Liver (tissue), 9 donors: Measurements from ENCODE around the gene MAP2K6. TPM values are rescaled to one million over a fixed set of nuclear protein-coding genes. Genes with fewer than 3 reads are reported as not detected.

ENCODE experiments used
- DNase-seq: peaks from one replicate; pipeline ENCODE4 v3.0.0-alpha.2; 2017; ENCODE audit warnings: low spot score
- H3K27ac ChIP-seq, 2 donors: one replicate each; pipeline ENCODE4 v1.7.0; 2013; ENCODE audit warnings: inconsistent platforms in 2 of 2, low read length in 2 of 2, control low read depth in 1 of 2, low read depth in 1 of 2, mild to moderate bottlenecking in 1 of 2
- H3K27me3 ChIP-seq, 4 donors: one replicate each; pipeline versions ENCODE4 v1.6.1 to v1.7.0; 2013; ENCODE audit warnings: low read length in 3 of 4, inconsistent platforms in 1 of 4, mild to moderate bottlenecking in 1 of 4, moderate library complexity in 1 of 4; ENCODE audit not compliant: control insufficient read depth in 4 of 4, insufficient read depth in 4 of 4
- H3K36me3 ChIP-seq, 4 donors: one replicate each; pipeline versions ENCODE4 v1.6.1 to v1.7.0; 2013; ENCODE audit warnings: low read length in 3 of 4, mild to moderate bottlenecking in 3 of 4, low read depth in 1 of 4, moderate library complexity in 1 of 4; ENCODE audit not compliant: control insufficient read depth in 4 of 4, insufficient read depth in 3 of 4
- H3K4me1 ChIP-seq, 4 donors: one replicate each; pipeline versions ENCODE4 v1.6.1 to v1.7.0; 2013; ENCODE audit warnings: low read length in 3 of 4, mild to moderate bottlenecking in 3 of 4, moderate library complexity in 1 of 4; ENCODE audit not compliant: control insufficient read depth in 4 of 4, insufficient read depth in 4 of 4
- H3K4me3 ChIP-seq, 3 donors: one replicate each; pipeline versions ENCODE4 v1.6.1 to v1.7.0; 2013; ENCODE audit warnings: low read length in 3 of 3, control low read depth in 1 of 3, low read depth in 1 of 3, mild to moderate bottlenecking in 1 of 3
- H3K9ac ChIP-seq, 2 donors: one replicate each; pipeline ENCODE4 v1.7.0; 2013; ENCODE audit warnings: low read length in 2 of 2, mild to moderate bottlenecking in 2 of 2, moderate library complexity in 2 of 2, control low read depth in 1 of 2, low read depth in 1 of 2
- H3K9me3 ChIP-seq, 4 donors: one replicate each; pipeline versions ENCODE4 v1.6.1 to v1.7.0; 2013; ENCODE audit warnings: low read length in 3 of 4; ENCODE audit not compliant: control insufficient read depth in 4 of 4
- EGR1 ChIP-seq, 2 donors: IDR thresholded peaks; 2 replicates each; pipeline ENCODE4 v1.6.1; 2016 to 2018; ENCODE audit warnings: antibody characterized with exemption in 2 of 2, low read depth in 2 of 2
- FOXA1 ChIP-seq: IDR thresholded peaks from 2 replicates; pipeline ENCODE4 v1.6.1; 2016; ENCODE audit warnings: antibody characterized with exemption
- FOXA2 ChIP-seq: IDR thresholded peaks from 2 replicates; pipeline ENCODE4 v1.6.1; 2016; ENCODE audit warnings: antibody characterized with exemption
- GABPA ChIP-seq, 2 donors: IDR thresholded peaks in 1 of 2; conservative IDR thresholded peaks in 1 of 2; 2 replicates each; pipeline ENCODE4 v1.6.1; 2016; ENCODE audit warnings: antibody characterized with exemption in 2 of 2, mild to moderate bottlenecking in 1 of 2, moderate library complexity in 1 of 2
- HNF4A ChIP-seq, 2 donors: conservative IDR thresholded peaks; 2 replicates each; pipeline ENCODE4 v1.6.1; 2016; ENCODE audit warnings: antibody characterized with exemption in 2 of 2, mild to moderate bottlenecking in 2 of 2
- HNF4G ChIP-seq: IDR thresholded peaks from 2 replicates; pipeline ENCODE4 v1.6.1; 2016; ENCODE audit warnings: antibody characterized with exemption
- JUND ChIP-seq, 2 donors: IDR thresholded peaks; 2 replicates each; pipeline ENCODE4 v1.6.1; 2016; ENCODE audit warnings: antibody characterized with exemption in 2 of 2
- NR2F2 ChIP-seq: IDR thresholded peaks from 2 replicates; pipeline ENCODE4 v1.6.1; 2016; ENCODE audit warnings: antibody characterized with exemption
- RAD21 ChIP-seq, 2 donors: IDR thresholded peaks; 2 replicates each; pipeline ENCODE4 v1.6.1; 2016; ENCODE audit warnings: antibody characterized with exemption in 2 of 2, mild to moderate bottlenecking in 2 of 2
- RXRA ChIP-seq, 2 donors: IDR thresholded peaks; 2 replicates each; pipeline ENCODE4 v1.6.1; 2017 to 2018; ENCODE audit warnings: antibody characterized with exemption in 2 of 2, mild to moderate bottlenecking in 1 of 2
- SP1 ChIP-seq: IDR thresholded peaks from 2 replicates; pipeline ENCODE4 v1.6.1; 2018; ENCODE audit warnings: antibody characterized with exemption, mild to moderate bottlenecking
- TAF1 ChIP-seq: conservative IDR thresholded peaks from 2 replicates; pipeline ENCODE4 v1.6.1; 2016; ENCODE audit warnings: antibody characterized with exemption, mild to moderate bottlenecking
- YY1 ChIP-seq: IDR thresholded peaks from 2 replicates; pipeline ENCODE4 v1.6.1; 2016; ENCODE audit warnings: antibody characterized with exemption, mild to moderate bottlenecking
- WGBS: extraction: QIAGEN DNeasy Blood & Tissue Kit; methylation state at CpG from one replicate; pipeline ENCODE4 v1.1.7; 2013; 5-methylcytosine and 5-hydroxymethylcytosine counted together
- polyA plus RNA-seq, 2 donors: library from polyadenylated mRNA; stranded (reverse) in 1 of 2; unstranded in 1 of 2; fragments of 200-250 nt in 1 of 2; fragments of >200 nt in 1 of 2; fragmentation: Nextera tagmentation in 1 of 2; extraction: Ambion mirVana in 1 of 2; gene quantifications; one replicate each; pipeline versions ENCODE4 v1.2.1 to v1.2.3, GENCODE V29; 2013 to 2015
- total RNA-seq, 2 donors: library from RNA; depleted of rRNA; stranded (reverse); fragments of >200 nt; gene quantifications; one replicate each; pipeline ENCODE4 v1.2.3, GENCODE V29; 2014
- TF ChIP-seq, protein P1 (sequence below): IDR thresholded peaks from 2 replicates; pipeline ENCODE4 v1.6.1; 2016; ENCODE audit warnings: antibody characterized with exemption
- TF ChIP-seq, protein P2 (sequence below): IDR thresholded peaks from 2 replicates; pipeline ENCODE4 v1.6.1; 2016; ENCODE audit warnings: antibody characterized with exemption
- TF ChIP-seq, protein P3 (sequence below): fragments of 150-350 bp; IDR thresholded peaks from 2 replicates; pipeline ENCODE4 v1.5.1; 2017; ENCODE audit warnings: improper control_type of control experiment, low read depth, low read length; ENCODE audit not compliant: missing input control
- TF ChIP-seq, protein P4 (sequence below): IDR thresholded peaks from 2 replicates; pipeline ENCODE4 v1.6.1; 2016; ENCODE audit warnings: antibody characterized with exemption, mild to moderate bottlenecking
- TF ChIP-seq, protein P5 (sequence below): IDR thresholded peaks from 2 replicates; pipeline ENCODE4 v1.6.1; 2016; ENCODE audit warnings: antibody characterized with exemption
- donor health status: healthy.
- donor health status: healthy.
- donor health status: healthy.
- donor health status: healthy.
- donor health status: healthy.

MAP2K6 gene
- total and polyA plus RNA-seq, 4 donors, result 0.31 to 5.4 (median 2.6) TPM

DNA sequence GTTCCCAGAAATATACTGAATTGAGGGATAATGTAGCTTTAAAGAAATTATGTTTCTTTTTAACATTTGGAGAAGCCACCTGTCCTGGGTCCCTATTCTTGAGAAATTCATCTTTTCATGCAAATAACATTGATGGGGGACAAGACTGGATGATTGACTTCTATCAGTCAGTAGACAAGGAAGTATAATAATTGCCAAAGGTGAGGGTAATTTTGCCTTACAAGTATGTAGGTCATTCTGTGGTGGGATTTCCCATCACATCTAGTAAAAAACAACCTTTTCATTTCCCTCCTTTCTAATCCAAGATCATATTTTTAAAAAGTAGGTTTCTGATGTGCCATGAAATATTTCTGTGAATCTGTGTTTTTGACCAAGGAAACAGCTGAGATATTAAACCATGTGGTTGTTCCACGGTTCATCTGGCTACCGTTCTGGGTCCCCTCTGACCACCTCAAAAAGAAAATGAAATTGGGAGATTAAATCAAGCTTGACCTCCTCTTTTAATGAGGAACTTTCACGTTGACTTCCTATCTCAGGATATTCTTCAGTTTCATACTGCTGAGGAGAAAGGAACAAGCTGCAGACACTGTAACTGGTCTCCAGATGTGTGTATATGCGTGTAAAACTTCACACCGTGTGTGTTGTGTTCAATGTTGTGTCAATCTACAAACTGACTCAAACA lies 138.6 kb downstream of the MAP2K6 start:
- Histone ChIP-seq H3K4me3 (no peak overlapping the region), H3K27ac (no peak overlapping the region), H3K27me3 (no peaks in the 10 kb centered on the region), H3K9ac (no peak overlapping the region), H3K4me1 (no peaks in the 10 kb centered on the region), H3K9me3 (peaks cover 0 to 7% (median 0%) of the 10 kb centered on the region in 4 donors), H3K36me3 (peaks cover 0 to 3% (median 1%) of the 10 kb centered on the region in 4 donors)
- DNase-seq, result no peak
- TF ChIP-seq SP1 (no peak), HNF4A (conservative IDR thresholded peaks at IDR 0.05) (no peak), TAF1 (no peak), FOXA1 (no peak), JUND (IDR thresholded peaks at IDR 0.05) (no peak), RXRA (IDR thresholded peaks at IDR 0.05) (no peak), HNF4G (no peak), YY1 (no peak), GABPA (IDR thresholded peaks at IDR 0.05 in 1 of 2, conservative IDR thresholded peaks at IDR 0.05 in 1 of 2) (no peak), EGR1 (IDR thresholded peaks at IDR 0.05; ENCODE audit: low read depth in 2 of 2) (no peak), NR2F2 (no peak), FOXA2 (no peak), RAD21 (IDR thresholded peaks at IDR 0.05) (no peak)
- TF ChIP-seq, protein P1, sequence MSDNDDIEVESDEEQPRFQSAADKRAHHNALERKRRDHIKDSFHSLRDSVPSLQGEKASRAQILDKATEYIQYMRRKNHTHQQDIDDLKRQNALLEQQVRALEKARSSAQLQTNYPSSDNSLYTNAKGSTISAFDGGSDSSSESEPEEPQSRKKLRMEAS, result no peak
- TF ChIP-seq, protein P2, sequence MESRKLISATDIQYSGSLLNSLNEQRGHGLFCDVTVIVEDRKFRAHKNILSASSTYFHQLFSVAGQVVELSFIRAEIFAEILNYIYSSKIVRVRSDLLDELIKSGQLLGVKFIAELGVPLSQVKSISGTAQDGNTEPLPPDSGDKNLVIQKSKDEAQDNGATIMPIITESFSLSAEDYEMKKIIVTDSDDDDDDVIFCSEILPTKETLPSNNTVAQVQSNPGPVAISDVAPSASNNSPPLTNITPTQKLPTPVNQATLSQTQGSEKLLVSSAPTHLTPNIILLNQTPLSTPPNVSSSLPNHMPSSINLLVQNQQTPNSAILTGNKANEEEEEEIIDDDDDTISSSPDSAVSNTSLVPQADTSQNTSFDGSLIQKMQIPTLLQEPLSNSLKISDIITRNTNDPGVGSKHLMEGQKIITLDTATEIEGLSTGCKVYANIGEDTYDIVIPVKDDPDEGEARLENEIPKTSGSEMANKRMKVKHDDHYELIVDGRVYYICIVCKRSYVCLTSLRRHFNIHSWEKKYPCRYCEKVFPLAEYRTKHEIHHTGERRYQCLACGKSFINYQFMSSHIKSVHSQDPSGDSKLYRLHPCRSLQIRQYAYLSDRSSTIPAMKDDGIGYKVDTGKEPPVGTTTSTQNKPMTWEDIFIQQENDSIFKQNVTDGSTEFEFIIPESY, result no peak
- TF ChIP-seq, protein P3, sequence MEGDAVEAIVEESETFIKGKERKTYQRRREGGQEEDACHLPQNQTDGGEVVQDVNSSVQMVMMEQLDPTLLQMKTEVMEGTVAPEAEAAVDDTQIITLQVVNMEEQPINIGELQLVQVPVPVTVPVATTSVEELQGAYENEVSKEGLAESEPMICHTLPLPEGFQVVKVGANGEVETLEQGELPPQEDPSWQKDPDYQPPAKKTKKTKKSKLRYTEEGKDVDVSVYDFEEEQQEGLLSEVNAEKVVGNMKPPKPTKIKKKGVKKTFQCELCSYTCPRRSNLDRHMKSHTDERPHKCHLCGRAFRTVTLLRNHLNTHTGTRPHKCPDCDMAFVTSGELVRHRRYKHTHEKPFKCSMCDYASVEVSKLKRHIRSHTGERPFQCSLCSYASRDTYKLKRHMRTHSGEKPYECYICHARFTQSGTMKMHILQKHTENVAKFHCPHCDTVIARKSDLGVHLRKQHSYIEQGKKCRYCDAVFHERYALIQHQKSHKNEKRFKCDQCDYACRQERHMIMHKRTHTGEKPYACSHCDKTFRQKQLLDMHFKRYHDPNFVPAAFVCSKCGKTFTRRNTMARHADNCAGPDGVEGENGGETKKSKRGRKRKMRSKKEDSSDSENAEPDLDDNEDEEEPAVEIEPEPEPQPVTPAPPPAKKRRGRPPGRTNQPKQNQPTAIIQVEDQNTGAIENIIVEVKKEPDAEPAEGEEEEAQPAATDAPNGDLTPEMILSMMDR, result no peak
- TF ChIP-seq, protein P4, sequence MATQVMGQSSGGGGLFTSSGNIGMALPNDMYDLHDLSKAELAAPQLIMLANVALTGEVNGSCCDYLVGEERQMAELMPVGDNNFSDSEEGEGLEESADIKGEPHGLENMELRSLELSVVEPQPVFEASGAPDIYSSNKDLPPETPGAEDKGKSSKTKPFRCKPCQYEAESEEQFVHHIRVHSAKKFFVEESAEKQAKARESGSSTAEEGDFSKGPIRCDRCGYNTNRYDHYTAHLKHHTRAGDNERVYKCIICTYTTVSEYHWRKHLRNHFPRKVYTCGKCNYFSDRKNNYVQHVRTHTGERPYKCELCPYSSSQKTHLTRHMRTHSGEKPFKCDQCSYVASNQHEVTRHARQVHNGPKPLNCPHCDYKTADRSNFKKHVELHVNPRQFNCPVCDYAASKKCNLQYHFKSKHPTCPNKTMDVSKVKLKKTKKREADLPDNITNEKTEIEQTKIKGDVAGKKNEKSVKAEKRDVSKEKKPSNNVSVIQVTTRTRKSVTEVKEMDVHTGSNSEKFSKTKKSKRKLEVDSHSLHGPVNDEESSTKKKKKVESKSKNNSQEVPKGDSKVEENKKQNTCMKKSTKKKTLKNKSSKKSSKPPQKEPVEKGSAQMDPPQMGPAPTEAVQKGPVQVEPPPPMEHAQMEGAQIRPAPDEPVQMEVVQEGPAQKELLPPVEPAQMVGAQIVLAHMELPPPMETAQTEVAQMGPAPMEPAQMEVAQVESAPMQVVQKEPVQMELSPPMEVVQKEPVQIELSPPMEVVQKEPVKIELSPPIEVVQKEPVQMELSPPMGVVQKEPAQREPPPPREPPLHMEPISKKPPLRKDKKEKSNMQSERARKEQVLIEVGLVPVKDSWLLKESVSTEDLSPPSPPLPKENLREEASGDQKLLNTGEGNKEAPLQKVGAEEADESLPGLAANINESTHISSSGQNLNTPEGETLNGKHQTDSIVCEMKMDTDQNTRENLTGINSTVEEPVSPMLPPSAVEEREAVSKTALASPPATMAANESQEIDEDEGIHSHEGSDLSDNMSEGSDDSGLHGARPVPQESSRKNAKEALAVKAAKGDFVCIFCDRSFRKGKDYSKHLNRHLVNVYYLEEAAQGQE, result no peak
- TF ChIP-seq, protein P5, sequence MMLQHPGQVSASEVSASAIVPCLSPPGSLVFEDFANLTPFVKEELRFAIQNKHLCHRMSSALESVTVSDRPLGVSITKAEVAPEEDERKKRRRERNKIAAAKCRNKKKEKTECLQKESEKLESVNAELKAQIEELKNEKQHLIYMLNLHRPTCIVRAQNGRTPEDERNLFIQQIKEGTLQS, result no peak
- WGBS, result 91% methylated on average over 5 of the region's 5 CpGs
